CD4-positive, alpha-beta T cell treated with Interleukin-21 for 1 hour (primary cell): ENCODE measurements around the gene ABI1.

Experiments
- DNase-seq: peaks from one replicate; pipeline ENCODE4 v3.0.0-alpha.2; 2020

The ABI1 gene

DNA sequence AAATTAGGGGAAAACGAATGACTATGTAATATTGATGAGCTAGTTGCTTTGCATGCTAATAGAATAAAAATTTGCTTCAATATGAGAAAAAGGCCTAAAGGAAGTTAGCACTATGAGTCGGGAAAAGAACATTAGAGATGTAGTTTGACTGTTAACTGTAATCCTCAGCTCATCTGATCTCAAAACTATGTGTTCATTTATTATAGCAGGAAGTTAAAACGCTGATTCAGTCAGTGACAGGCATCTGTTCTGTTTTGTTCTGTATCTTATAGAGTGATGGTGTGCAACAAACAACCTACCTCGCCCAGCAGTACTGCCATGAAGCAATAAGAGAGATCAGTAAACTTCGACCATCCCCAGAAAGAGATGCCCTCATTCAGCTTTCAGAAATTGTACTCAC is 114.7 kb downstream of the ABI1 start:
- DNase-seq: no peak

DNA sequence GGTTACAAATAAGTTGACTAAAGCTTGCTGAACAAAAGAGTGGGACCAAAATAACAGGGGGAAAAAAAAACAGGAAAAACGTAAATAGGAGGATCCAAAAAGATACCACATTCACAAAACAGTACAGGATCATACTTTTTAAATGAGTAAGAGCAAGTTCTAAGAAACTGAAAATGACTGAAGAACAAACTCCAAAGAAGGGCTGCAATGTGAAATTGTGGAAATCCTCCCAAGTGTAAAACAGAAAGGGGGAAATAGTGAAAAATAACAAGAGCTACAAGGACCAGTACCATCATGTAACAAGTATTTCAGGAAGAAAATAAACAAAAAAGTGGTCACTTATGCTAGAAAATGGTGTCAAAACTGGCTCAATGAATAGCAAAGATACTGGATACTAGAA is 116.9 kb downstream of the ABI1 start:
- DNase-seq: no peak

DNA sequence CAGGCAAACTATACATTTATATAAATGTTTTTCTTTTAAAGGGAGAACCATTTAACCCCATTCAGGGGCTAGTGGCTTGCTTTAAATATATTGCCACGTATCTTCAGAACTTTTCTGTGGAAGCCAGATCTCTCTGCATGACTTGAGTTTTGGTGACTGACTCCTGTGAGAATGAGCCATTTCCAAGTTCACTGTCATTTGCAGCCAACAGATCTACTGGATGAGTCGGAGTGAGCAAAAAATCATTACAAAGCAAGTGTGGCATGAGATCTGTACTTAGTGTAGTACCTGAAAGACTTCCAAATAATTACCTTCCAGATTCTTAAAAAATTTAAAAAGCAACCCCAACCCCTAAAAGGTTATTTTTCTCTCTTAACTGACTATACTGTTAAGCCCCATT is 117.7 kb downstream of the ABI1 start:
- DNase-seq: no peak

DNA sequence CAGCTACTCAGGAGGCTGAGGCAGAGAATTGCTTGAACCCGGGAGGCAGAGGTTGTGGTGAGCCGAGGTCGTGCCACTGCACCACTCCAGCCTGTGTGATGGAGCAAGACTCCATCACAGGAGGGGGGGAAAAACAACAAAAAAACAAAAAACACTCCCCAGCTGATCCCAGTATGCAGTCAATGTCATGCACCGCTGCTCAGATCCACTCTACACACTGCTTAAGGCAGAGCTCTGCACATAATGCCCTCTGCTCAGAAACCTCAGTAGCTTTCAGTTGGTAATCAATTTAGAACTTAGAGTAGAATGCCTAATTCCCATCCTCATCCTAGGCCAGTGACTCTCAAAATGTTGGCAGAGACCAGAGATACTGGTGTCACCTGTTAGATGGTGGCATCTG is 119.4 kb downstream of the ABI1 start:
- no peak for DNase-seq

DNA sequence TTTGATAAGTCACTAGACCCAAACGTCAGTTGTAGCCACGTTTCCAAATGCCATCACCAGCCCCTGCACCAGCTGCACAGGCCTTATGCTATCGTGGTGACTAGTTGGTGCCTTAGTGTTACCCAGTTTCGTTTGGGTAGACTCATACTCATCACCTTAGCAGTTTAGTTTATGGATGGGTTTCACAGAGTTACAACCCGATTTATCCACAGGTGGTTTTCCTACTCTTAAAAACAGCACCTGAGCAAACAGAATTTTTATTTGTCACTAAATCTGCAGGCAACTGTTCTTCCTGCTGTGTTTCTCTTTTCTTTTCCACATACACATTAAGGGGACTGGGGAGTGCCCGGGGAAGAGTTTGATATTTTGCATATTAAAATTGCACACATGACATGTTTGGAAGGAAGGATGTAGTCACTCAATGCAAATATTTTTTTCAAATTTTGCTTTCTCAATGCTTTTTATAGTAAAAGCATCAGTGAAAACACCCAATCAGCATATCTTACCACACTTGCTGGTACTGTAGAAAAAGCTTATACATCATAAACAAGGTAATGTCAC is 121.6 kb downstream of the ABI1 start:
- no peak for DNase-seq

DNA sequence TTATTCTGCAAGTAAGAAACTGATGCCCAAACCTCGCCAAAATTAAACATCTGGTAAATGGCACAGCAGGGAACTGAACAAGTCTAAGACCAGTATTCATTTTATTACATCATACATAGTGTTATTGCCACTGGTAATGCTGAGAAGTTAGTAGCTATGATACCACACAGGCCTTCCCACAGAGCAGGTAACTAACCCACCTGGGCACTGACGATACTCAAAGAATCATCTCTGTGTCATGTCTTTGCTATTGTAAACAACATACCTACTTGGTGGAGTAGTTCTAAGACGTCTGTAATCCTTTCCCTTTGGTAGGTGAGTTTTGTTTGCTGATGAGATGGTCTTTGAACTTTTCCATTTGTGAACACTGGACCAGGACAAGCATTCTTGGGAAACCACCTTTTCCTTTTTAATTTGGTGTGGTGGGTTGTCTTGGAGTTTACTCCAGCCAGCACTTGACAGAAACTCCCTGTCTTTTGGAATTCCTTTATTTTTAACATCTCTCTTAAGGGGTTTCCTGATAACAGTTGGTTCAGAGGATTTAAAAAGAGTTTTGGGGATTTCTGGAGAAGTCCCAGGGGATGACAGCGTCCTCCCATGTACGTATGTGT is 122.4 kb downstream of the ABI1 start:
- DNase-seq: no peak

DNA sequence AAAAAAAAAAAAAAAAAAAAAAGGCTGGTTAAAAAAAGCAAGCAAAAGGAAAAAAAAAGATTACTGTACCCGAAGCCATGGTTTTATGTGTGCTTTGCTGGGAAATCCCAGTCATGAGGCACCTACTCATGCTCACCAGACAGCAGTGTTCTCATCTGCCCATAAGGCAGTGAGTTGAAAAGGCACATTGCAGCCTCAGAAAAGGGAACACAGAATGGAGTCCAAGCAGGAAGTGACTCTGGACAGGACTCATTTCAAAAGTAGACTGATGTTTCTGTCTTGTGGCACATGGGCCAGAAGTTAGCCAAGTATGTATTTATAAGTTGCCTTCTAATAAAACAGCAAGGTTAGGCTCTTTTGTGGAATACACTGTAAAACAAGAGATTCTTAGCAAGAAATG is 123.0 kb downstream of the ABI1 start:
- peak; percentile 45 for DNase-seq

DNA sequence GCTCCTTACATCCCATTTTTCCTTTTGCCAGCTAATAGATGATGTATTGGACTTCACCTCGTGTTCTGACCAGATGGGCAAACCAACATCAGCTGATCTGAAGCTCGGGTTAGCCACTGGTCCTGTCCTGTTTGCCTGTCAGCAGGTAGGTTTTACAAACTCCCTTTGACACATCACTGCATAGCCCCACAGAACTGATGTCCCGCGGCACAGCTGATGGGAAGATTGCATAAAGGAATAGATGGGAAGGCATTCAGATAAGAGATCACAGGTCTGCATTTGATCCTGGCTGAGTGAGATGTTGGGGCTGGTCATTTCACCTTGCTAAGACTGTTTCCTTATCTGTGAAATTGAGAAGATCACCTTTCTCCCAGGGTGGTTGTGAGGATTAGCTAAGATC is 125.3 kb downstream of the ABI1 start:
- no peak for DNase-seq

DNA sequence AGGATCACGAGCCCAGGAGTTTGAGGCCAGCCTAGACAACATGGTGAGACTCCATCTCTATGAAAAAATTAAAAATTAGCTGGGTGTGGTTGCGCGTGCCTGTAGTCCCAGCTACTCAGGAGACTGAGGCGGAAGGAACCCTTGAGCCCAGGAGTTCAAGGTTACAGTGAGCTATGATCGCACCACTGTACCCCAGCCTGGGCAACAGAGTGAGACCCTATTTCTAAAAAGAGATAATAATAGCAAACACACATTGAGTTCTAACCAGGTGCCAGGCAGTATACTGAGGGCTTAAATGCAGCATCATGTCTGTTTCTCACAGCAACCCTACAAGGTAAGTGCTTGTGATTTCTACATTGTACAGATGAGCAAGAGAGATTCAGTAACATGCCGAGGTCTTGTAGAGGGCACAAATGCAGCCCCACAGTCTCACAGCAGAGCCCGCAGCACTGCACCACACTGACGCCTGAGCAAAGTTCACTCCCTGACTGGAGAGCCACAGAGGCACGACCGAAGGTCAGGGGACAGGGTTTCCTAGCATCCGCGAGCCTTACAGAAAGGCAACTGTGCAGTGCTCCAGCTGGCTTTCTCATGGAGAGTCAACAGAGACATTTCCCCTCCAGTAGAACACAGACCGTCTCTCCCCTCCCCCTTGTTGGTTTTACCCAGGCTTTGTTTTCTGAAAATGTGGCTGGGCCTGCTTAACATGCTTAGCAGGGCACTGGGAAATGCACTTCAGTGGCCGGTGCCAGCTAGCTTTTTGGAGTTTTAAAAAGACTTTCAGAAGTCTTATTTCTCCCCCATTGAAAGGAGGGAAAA is 126.8 kb downstream of the ABI1 start:
- DNase-seq: no peak

DNA sequence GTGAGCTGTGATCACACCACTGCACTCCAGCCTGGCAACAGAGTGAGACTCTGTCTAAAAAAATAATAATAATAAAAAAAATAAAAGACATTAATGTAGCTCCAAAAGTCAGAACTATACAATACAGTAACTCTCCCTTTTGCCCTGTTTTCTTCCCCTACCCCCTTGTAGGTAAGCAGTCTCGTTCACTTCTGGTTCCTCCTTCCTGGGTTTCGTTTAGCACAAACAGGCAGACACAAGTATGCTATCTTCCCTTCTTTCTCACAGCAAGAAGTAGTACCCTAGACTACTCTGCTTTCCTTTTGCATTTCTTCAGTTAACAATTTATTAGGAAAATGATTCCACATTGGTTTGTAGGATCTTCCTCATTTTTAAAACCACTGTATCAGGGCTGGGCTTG is 130.2 kb downstream of the ABI1 start:
- no peak for DNase-seq

DNA sequence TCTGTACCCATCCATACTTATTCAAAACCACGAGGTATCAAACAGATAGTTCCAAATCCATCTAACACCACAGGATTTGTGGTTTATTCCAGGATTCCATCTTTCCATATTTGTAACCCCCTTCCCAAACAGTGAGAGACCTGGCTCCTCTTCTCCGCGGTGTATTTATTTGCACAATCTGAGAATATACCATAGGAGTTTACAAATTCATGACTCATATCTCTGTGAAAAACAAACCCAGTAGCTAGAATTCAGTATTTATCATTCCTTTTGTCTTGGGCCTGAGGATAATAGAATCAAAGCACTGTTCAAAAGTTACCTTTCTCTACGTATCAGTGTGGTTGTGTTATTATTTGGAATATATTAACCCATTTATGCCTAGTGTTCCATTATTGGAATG is 131.4 kb downstream of the ABI1 start:
- no peak for DNase-seq

DNA sequence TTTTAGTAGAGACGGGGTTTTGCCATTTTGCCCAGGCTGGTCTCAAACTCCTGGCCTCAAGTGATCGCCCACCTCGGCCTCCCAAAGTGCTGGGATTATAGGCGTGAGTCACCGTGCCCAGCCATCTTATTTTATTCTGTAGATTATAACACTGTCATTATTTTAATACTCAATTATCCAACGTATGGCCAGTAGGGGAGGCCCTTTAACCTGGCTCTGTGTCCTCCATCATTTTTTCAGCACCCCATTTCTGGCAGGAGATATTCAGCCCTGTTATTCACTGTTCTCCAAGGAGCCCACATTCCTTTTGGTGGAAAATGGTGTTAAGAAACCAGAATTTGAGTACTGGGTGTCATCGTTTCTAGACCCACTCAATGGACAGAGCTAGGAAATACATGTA is 131.8 kb downstream of the ABI1 start:
- no peak for DNase-seq

DNA sequence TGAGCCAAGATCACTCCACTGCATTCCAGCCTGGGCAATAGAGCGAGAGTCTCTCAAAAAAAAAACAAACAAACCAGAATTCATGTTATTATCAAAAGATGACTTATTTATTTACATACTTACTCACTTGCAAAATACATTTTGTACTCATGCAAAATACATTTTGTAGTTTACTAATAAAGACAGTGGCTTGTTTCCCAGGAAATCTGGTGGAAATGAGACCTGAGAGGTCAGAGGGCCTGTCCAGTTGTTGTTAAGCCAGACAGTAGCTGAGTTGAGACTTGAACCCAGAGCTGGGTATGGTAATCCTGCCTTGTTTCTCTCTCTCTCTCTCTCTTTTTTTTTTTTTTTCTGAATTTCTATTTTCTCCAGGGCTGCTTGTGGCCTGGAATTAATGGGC is 133.8 kb downstream of the ABI1 start:
- DNase-seq: no peak

DNA sequence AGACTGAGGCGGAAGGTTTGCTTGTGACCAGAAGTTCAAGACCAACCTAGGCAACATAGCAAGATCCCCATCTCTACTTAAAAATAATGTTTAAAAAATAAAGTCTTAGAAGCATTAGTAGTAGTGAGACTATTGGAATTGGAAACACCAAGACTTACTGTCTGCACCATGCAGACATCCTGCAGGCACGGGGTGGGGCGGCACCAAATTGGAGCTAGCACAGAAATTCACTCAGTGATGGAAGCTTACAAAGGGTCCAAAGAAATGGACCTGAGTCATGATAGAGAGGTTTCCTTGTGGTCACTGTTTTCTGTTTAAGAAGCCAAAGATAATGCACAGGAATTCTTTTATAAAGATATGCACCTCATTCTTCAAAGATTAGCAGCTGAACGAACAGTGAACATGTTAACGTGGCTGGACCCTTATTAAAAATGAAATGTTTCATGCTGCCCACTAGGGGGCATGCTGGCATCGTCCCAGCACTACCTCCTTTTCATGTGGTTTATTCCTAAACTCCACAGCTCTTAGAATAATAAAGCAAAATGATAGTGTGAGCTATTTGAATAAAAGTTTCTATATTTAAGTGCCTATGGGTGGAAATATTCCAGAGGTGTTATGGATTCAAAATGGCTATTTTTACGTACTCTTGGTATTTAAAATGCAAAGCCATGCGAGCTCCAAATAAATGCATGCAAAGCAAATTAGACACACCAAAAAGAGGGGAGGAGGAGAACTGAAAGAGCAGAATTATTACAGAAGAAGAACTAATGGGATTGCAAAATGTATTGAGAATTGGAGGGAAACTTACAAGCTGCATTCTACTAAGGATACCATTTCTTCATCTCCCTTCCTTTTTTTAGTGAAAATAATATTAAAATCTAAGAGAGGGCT is 134.7 kb downstream of the ABI1 start:
- DNase-seq: peak; percentile 53

DNA sequence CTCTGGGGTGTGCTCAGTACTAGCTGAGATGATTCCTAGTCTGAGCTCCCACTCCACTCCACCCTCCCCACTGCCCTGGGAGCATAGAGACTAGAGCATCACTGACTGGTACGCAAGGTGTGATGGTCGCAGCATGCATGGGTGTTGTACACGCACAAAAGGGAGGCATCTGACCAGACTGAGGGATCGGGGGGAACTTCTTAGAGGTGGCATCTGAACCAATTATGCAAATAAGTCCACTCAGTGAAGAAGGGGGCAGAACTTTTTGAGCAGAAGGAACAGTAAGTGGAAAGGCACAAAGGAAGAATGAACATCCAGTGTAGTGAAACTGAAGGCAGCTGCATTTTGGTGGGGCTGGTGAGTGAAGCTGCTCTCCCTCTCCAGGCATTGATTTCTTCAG is 137.7 kb downstream of the ABI1 start:
- DNase-seq: no peak

DNA sequence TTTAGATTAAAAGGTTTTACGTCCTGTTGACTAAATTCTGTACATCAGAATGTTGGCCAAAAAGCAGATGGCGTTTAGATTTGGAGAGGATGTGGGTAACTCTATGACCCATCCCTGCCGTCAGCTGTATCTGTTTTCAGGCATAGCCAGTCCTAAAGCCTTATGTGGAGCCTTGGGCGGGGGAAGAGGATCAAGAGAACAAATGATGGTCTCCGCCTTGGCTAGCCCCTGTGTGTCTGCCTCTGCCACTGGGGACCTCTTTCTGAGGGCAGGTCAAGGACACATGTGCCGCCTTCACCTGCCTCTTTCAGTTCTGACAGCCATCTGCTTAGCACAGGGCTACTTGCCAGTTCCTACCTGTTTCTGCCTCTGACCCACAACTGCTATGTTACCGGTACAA is 139.2 kb downstream of the ABI1 start:
- peak; percentile 65 for DNase-seq

DNA sequence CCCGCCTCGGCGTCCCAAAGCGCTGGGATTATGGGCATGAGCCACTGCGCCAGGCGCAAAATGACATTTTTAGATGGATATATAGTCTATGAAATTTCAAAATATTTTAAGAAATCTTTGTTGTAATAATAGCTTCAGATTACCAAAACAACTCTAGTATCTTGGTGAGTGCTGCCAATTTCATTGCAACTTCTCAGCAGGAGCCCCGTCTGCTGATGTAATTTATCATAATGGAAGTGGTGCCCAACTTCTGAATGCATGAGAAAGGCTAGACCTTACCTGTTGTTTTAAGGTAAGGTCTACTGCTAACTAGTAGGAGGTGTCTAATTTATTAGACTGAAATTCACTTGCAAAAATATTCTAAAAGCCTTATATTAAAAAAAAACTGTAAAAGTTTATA is 143.3 kb downstream of the ABI1 start:
- DNase-seq: no peak

DNA sequence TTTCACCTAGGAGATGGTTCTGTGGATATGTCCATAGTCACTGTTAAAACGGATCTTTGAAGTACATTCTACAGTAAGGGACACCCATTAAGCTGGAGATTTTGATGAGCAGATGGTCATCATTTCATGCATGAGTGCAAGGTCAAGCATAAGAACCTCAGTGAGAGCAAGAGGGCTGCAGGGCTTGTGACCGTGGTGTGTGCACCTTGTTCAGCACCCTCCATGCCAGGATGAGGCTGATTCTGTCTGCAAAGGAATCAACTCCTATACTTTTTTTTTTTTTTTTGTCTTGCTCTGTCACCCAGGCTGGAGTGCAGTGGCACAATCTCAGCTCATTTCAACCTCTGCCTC is 145.6 kb downstream of the ABI1 start:
- DNase-seq: no peak

DNA sequence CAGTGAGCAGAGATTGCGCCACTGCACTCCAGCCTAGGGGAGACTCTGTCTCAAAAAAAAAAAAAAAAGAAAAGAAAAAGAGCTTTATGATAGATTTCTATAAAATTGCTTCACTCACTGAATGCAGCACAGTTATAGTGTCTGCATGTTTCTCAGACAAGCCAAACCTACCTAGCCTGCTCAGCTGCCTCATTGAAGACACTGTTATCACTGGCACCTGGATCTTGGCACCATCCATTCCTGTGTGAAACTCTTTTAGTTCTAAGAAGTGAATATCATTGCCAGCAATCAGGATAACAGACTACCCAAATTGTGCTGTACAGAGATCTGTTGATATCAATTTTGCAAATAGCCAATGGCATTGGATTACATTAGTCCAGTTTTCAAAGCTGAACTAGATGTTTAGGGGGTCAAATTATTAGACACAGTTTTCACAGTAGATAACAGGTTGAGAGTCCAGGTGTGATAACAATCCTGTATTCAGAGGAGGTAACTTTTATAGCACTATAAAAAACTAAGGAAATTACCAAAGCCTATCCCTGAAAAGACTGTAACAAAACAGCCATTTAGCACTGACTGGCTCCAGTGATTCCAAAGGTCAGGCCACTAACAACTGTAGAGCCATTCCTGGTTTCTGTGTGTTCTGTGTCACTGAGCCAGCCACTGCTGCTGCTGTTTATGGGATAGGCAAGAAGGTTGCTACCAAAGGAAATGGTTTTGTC is 146.2 kb downstream of the ABI1 start:
- no peak for DNase-seq

DNA sequence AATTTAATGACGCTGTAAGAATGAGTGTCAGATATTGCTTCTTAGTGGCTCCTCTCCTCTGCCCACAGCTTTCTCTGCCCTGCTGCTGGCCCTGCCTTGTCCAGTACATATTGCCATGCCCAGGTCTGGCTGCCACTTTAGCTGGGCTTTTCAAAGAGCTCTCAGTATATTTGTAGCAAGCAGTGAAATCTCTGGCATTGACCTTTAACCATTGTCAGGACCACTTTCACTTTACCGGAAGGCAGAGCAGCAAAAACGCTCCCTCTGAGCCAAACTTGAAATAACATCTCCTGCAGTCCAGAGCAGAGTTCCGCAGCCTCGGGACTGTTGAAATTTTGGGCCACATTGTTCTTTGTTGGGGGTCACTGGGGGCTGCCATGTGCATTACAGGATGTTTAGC is 149.4 kb downstream of the ABI1 start:
- no peak for DNase-seq

DNA sequence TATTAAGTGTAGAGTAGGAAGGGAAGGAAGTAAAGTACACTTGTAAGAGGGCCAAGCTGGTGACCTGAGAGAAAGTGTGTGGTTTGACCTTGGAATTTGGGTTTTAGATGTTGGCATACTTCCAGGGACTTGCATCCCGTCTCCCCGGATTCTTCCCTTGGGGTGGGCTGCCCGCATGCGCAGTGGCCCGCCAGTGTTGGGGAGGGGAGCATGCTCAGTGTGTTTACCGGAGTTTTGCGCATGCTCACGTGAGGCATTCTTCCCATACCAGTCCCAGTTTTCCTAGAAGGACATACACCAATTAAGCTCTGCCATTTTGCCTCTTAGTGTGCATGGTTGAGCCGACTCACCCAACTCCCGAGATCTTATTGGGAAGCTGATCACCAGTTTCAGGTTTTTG is 153.8 kb downstream of the ABI1 start:
- DNase-seq: no peak

DNA sequence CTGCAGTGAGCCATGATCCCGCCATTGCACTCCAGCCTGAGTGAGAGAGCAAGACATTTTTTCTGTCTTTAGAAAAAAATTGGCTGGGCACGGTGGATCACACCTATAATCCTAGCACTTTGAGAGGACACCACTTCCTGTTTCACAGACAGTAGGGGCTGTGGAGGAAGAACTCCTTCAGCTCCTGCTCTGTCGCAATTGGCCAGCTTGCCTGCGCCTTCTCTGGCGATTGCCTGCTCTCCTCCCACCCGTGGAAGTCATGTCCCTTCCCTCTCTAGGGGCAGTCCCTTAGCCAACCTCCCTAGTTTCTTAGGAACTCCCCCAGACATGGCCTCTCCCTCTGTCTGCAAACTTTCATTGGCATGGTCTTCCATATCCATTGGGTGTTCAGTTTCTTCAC is 154.6 kb downstream of the ABI1 start:
- DNase-seq: no peak

DNA sequence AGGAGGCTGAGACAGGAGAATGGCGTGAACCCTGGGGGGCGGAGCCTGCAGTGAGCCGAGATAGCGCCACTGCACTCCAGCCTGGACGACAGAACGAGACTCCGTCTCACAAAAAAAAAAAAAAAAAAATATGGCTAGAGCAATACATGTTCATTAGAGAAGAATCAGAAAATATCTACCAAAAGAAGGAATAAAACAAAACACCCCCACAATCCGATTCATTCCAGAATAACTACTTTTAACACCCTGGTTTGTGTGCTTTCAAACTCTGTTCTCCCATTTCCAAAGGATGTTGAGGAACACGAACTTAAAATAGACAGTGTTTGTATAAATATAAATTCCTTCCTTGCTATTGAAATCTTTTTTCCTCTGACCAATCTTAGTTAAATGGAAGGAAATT is 156.8 kb downstream of the ABI1 start:
- DNase-seq: no peak
